Mucosa of rectum (tissue), 2 donors: ENCODE data around the gene FILIP1.

ENCODE experiments used
- H3K27ac ChIP-seq, 2 donors: one replicate each; pipeline ENCODE4 v1.7.0; 2013; ENCODE audit warnings: inconsistent platforms in 2 of 2, low read depth in 2 of 2, low read length in 2 of 2
- H3K27me3 ChIP-seq, 2 donors: one replicate each; pipeline ENCODE4 v1.7.0; 2013; ENCODE audit warnings: low read length in 2 of 2; ENCODE audit not compliant: control insufficient read depth in 2 of 2, insufficient read depth in 2 of 2
- H3K36me3 ChIP-seq, 2 donors: one replicate each; pipeline ENCODE4 v1.7.0; 2013; ENCODE audit warnings: low read length in 2 of 2; ENCODE audit not compliant: control insufficient read depth in 2 of 2, insufficient read depth in 2 of 2
- H3K4me1 ChIP-seq, 2 donors: one replicate each; pipeline ENCODE4 v1.7.0; 2013; ENCODE audit warnings: low read length in 2 of 2, mild to moderate bottlenecking in 1 of 2; ENCODE audit not compliant: control insufficient read depth in 2 of 2, insufficient read depth in 2 of 2
- H3K4me3 ChIP-seq, 2 donors: one replicate each; pipeline ENCODE4 v1.7.0; 2013; ENCODE audit warnings: low read length in 2 of 2
- H3K9ac ChIP-seq, 2 donors: one replicate each; pipeline ENCODE4 v1.7.0; 2013; ENCODE audit warnings: low read length in 2 of 2, low read depth in 1 of 2, mild to moderate bottlenecking in 1 of 2
- H3K9me3 ChIP-seq, 2 donors: one replicate each; pipeline ENCODE4 v1.7.0; 2013; ENCODE audit warnings: low read length in 2 of 2; ENCODE audit not compliant: control insufficient read depth in 2 of 2
- donor health status: healthy.
- donor health status: Normal muscosa, but diverticular disease.

Gene FILIP1

GRCh38 chr6:75493400-75494064 lies at the start of gene FILIP1:
Gene FILIP1 (minus strand): TSS chr6:75493800. CDS start chr6:75414972, 78,828 bp downstream.
- H3K27ac ChIP-seq: peak within 1 kb of the TSS; percentile 19 to 69
- no peaks in the 10 kb centered on the region for H3K27me3 ChIP-seq
- peak within 1 kb of the TSS; percentile 20 to 49 for H3K4me3 ChIP-seq
- H3K4me1 ChIP-seq: no peaks in the 10 kb centered on the region
- no peaks in the 10 kb centered on the region for H3K36me3 ChIP-seq
- no peaks in the 10 kb centered on the region for H3K9me3 ChIP-seq
- peak within 1 kb of the TSS in 1 of 2 donors; percentile 30 for H3K9ac ChIP-seq

GRCh38 chr6:75543311-75543710 lies 49.7 kb upstream of the FILIP1 start:
- no peak overlapping the region for H3K9ac ChIP-seq
- H3K9me3 ChIP-seq: no peaks in the 10 kb centered on the region
- H3K4me3 ChIP-seq: no peak overlapping the region
- H3K27me3 ChIP-seq: no peaks in the 10 kb centered on the region
- no peaks in the 10 kb centered on the region for H3K4me1 ChIP-seq
- no peak overlapping the region for H3K27ac ChIP-seq
- no peaks in the 10 kb centered on the region for H3K36me3 ChIP-seq

- Histone ChIP-seq H3K27ac (no peak overlapping the region), H3K4me3 (no peak overlapping the region), H3K27me3 (no peaks in the 10 kb centered on the region), H3K9ac (no peak overlapping the region), H3K4me1 (no peaks in the 10 kb centered on the region), H3K36me3 (no peaks in the 10 kb centered on the region), H3K9me3 (no peaks in the 10 kb centered on the region)
Measured at GRCh38 chr6:75539136-75539535, 45.5 kb upstream of the FILIP1 start.

- Histone ChIP-seq H3K4me3 (no peak overlapping the region), H3K27me3 (no peaks in the 10 kb centered on the region), H3K27ac (no peak overlapping the region), H3K9me3 (no peaks in the 10 kb centered on the region), H3K36me3 (no peaks in the 10 kb centered on the region), H3K4me1 (peaks cover 0 to 3% of the 10 kb centered on the region in 2 donors), H3K9ac (no peak overlapping the region)
Measured at GRCh38 chr6:75532521-75532920, 38.9 kb upstream of the FILIP1 start.

GRCh38 chr6:75531174-75531573 lies 37.6 kb upstream of the FILIP1 start:
- H3K36me3 ChIP-seq: no peaks in the 10 kb centered on the region
- no peaks in the 10 kb centered on the region for H3K9me3 ChIP-seq
- no peaks in the 10 kb centered on the region for H3K27me3 ChIP-seq
- no peak overlapping the region for H3K4me3 ChIP-seq
- H3K9ac ChIP-seq: no peak overlapping the region
- no peak overlapping the region for H3K27ac ChIP-seq
- peaks cover 0 to 3% of the 10 kb centered on the region in 2 donors for H3K4me1 ChIP-seq

- no peaks in the 10 kb centered on the region for H3K9me3 ChIP-seq
- no peak overlapping the region for H3K27ac ChIP-seq
- H3K36me3 ChIP-seq: no peaks in the 10 kb centered on the region
- H3K4me1 ChIP-seq: peaks cover 0 to 3% of the 10 kb centered on the region in 2 donors
- H3K27me3 ChIP-seq: no peaks in the 10 kb centered on the region
- H3K4me3 ChIP-seq: no peak overlapping the region
- no peak overlapping the region for H3K9ac ChIP-seq
Measured at GRCh38 chr6:75530696-75531095, 37.1 kb upstream of the FILIP1 start.

GRCh38 chr6:75528423-75528822 lies 34.8 kb upstream of the FILIP1 start:
- Histone ChIP-seq H3K4me3 (no peak overlapping the region), H3K9ac (no peak overlapping the region), H3K27me3 (no peaks in the 10 kb centered on the region), H3K4me1 (peaks cover 3 to 4% of the 10 kb centered on the region in 2 donors), H3K36me3 (no peaks in the 10 kb centered on the region), H3K27ac (no peak overlapping the region), H3K9me3 (no peaks in the 10 kb centered on the region)

- Histone ChIP-seq H3K4me1 (peaks cover 3 to 4% of the 10 kb centered on the region in 2 donors), H3K27ac (no peak overlapping the region), H3K9me3 (no peaks in the 10 kb centered on the region), H3K4me3 (no peak overlapping the region), H3K9ac (no peak overlapping the region), H3K27me3 (no peaks in the 10 kb centered on the region), H3K36me3 (no peaks in the 10 kb centered on the region)
Measured at GRCh38 chr6:75526502-75527127, 33.0 kb upstream of the FILIP1 start.

GRCh38 chr6:75525682-75526081 lies 32.1 kb upstream of the FILIP1 start:
- Histone ChIP-seq H3K27ac (no peak overlapping the region), H3K4me1 (peaks cover 0 to 4% of the 10 kb centered on the region in 2 donors), H3K27me3 (no peaks in the 10 kb centered on the region), H3K9ac (no peak overlapping the region), H3K9me3 (no peaks in the 10 kb centered on the region), H3K36me3 (no peaks in the 10 kb centered on the region), H3K4me3 (no peak overlapping the region)

GRCh38 chr6:75524322-75524972 lies 30.8 kb upstream of the FILIP1 start:
- Histone ChIP-seq H3K36me3 (no peaks in the 10 kb centered on the region), H3K4me1 (peaks cover 0 to 4% of the 10 kb centered on the region in 2 donors), H3K9ac (no peak overlapping the region), H3K4me3 (peak overlapping the region; percentile 6 to 32), H3K27ac (no peak overlapping the region), H3K27me3 (no peaks in the 10 kb centered on the region), H3K9me3 (no peaks in the 10 kb centered on the region)
